Natural killer cell (primary cell): Measurements from ENCODE around the gene COL1A1. TPM values are rescaled to one million over a fixed set of nuclear protein-coding genes. Genes with fewer than 3 reads are reported as not detected.

Source experiments
- ATAC-seq, 3 donors: fragments of 150-1000 bp in 2 of 3; fragments of 200-7000 bp in 1 of 3; cut with Tn5 transposase; 1 replicate in 1 of 3; 2 replicates in 2 of 3; pipeline ENCODE4 v1.10.0; 2021; ENCODE audit warnings: mild to moderate bottlenecking in 2 of 3, moderate library complexity in 2 of 3
- DNase-seq, 2 donors: peaks; one replicate each; pipeline versions ENCODE4 v3.0.0 to v3.0.0-alpha.2; 2013 to 2021; ENCODE audit warnings: mixed read lengths in 1 of 2
- H3K27ac ChIP-seq: one replicate; pipeline ENCODE4 v1.5.1; 2013; ENCODE audit warnings: mild to moderate bottlenecking, low read length
- H3K27me3 ChIP-seq: one replicate; pipeline ENCODE4 v1.6.1; 2013; ENCODE audit warnings: low read length; ENCODE audit not compliant: control insufficient read depth, insufficient read depth
- H3K36me3 ChIP-seq: one replicate; pipeline ENCODE4 v1.6.1; 2013; ENCODE audit warnings: low read length; ENCODE audit not compliant: control insufficient read depth, insufficient read depth
- H3K4me1 ChIP-seq: one replicate; pipeline ENCODE4 v1.6.1; 2013; ENCODE audit warnings: low read length; ENCODE audit not compliant: control insufficient read depth, insufficient read depth
- H3K4me3 ChIP-seq: one replicate; pipeline ENCODE4 v1.5.1; 2013; ENCODE audit warnings: low read length
- H3K9me3 ChIP-seq: one replicate; pipeline ENCODE4 v1.6.1; 2013; ENCODE audit warnings: low read length; ENCODE audit not compliant: control insufficient read depth, insufficient read depth
- H3K27ac Mint-ChIP-seq, 2 donors: one replicate each; pipeline ENCODE4 v1.8.0; 2022; ENCODE audit warnings: mild to moderate bottlenecking in 2 of 2, mixed read lengths in 2 of 2, moderate library complexity in 1 of 2
- H3K27me3 Mint-ChIP-seq, 2 donors: one replicate each; pipeline ENCODE4 v1.8.0; 2022; ENCODE audit warnings: low read depth in 2 of 2, mixed read lengths in 2 of 2
- H3K36me3 Mint-ChIP-seq: one replicate; pipeline ENCODE4 v1.8.0; 2022; ENCODE audit warnings: mixed read lengths
- H3K4me1 Mint-ChIP-seq, 2 donors: one replicate each; pipeline ENCODE4 v1.8.0; 2022; ENCODE audit warnings: mixed read lengths in 2 of 2
- H3K4me3 Mint-ChIP-seq: one replicate; pipeline ENCODE4 v1.8.0; 2022; ENCODE audit warnings: mild to moderate bottlenecking, moderate library complexity, mixed read lengths
- H3K9me3 Mint-ChIP-seq, 2 donors: one replicate each; pipeline ENCODE4 v1.8.0; 2022; ENCODE audit warnings: mixed read lengths in 2 of 2
- CTCF ChIP-seq: fragments of 200-600 bp; IDR thresholded peaks from one replicate; pipeline ENCODE4 v1.8.0; 2022; ENCODE audit warnings: antibody characterized with exemption
- WGBS: methylation state at CpG from one replicate; pipeline ENCODE4 v1.1.7; 2013; ENCODE audit warnings: missing lambda C conversion rate; ENCODE audit not compliant: insufficient coverage; 5-methylcytosine and 5-hydroxymethylcytosine counted together
- intact Hi-C: fragments of 100-400 bp; cut with micrococcal nuclease; formaldehyde crosslinking; loops from one replicate; pipeline ENCODE4 v1.14.2; 2022
- total RNA-seq, 4 donors: library from RNA; stranded (reverse); fragments of 120-200 nt in 1 of 4; gene quantifications; one replicate each; pipeline versions ENCODE4 v1.2.3 to v1.2.4, GENCODE V29; 2013 to 2022

COL1A1 gene
- total RNA-seq, 3 donors from 2014 or later (not counting 1 experiment from before 2014, with no cell fraction given) = 2.3 to 7.5 (median 2.6) TPM

GRCh38 chr17:50240851-50241250, 39.4 kb upstream of the COL1A1 start:
- intact Hi-C loops = no loop called here
- H3K4me1 Mint-ChIP-seq = no peaks in the 10 kb centered on the region
- no peak for DNase-seq
- no CpG with 5 or more reads among the region's 1 CpG for WGBS
- Histone ChIP-seq H3K9me3 (no peaks in the 10 kb centered on the region), H3K36me3 (no peaks in the 10 kb centered on the region), H3K27me3 (peaks cover 3% of the 10 kb centered on the region), H3K4me3 (no peak overlapping the region), H3K4me1 (no peaks in the 10 kb centered on the region), H3K27ac (no peak overlapping the region)
- no peak for ATAC-seq
- H3K4me3 Mint-ChIP-seq = no peak overlapping the region
- peaks cover 20 to 30% of the 10 kb centered on the region in 2 donors for H3K27me3 Mint-ChIP-seq
- H3K36me3 Mint-ChIP-seq = no peaks in the 10 kb centered on the region
- no peak overlapping the region for H3K27ac Mint-ChIP-seq
- no peak for TF ChIP-seq CTCF
- no peaks in the 10 kb centered on the region for H3K9me3 Mint-ChIP-seq

- DNase-seq (no peak), ATAC-seq (no peak)
- no peaks in the 10 kb centered on the region for H3K36me3 ChIP-seq
- no peaks in the 10 kb centered on the region for H3K4me1 ChIP-seq
- peaks cover 20 to 38% of the 10 kb centered on the region in 2 donors for H3K27me3 Mint-ChIP-seq
- TF ChIP-seq CTCF = no peak
- no peak overlapping the region for H3K27ac Mint-ChIP-seq
- H3K4me3 ChIP-seq = no peak overlapping the region
- H3K27ac ChIP-seq = no peak overlapping the region
- H3K9me3 Mint-ChIP-seq = no peaks in the 10 kb centered on the region
- H3K9me3 ChIP-seq = no peaks in the 10 kb centered on the region
- no peaks in the 10 kb centered on the region for H3K36me3 Mint-ChIP-seq
- 53% methylated on average over 2 of the region's 4 CpGs for WGBS
- peaks cover 3% of the 10 kb centered on the region for H3K27me3 ChIP-seq
- H3K4me1 Mint-ChIP-seq = no peaks in the 10 kb centered on the region
- H3K4me3 Mint-ChIP-seq = no peak overlapping the region
- intact Hi-C loops = no loop called here
Observed at GRCh38 chr17:50239937-50240336, 38.5 kb upstream of the COL1A1 start.

- Histone ChIP-seq H3K4me1 (no peaks in the 10 kb centered on the region), H3K4me3 (no peak overlapping the region), H3K36me3 (no peaks in the 10 kb centered on the region), H3K9me3 (peaks cover 4% of the 10 kb centered on the region), H3K27me3 (peaks cover 3% of the 10 kb centered on the region), H3K27ac (no peak overlapping the region)
- 55% methylated on average over 8 of the region's 9 CpGs for WGBS
- Mint-ChIP-seq H3K4me3 (no peak overlapping the region), H3K4me1 (no peaks in the 10 kb centered on the region), H3K9me3 (no peaks in the 10 kb centered on the region), H3K27ac (no peak overlapping the region), H3K36me3 (no peaks in the 10 kb centered on the region), H3K27me3 (peaks cover 23 to 39% of the 10 kb centered on the region in 2 donors)
- no peak for ATAC-seq
- DNase-seq = no peak
- intact Hi-C loops = no loop called here
- no peak for TF ChIP-seq CTCF
Observed at GRCh38 chr17:50238601-50239280, 37.3 kb upstream of the COL1A1 start.

GRCh38 chr17:50237901-50238300, 36.5 kb upstream of the COL1A1 start:
- Histone ChIP-seq H3K36me3 (no peaks in the 10 kb centered on the region), H3K4me1 (no peaks in the 10 kb centered on the region), H3K9me3 (peaks cover 4% of the 10 kb centered on the region), H3K27me3 (peaks cover 3% of the 10 kb centered on the region), H3K4me3 (no peak overlapping the region), H3K27ac (no peak overlapping the region)
- Mint-ChIP-seq H3K27me3 (peaks cover 27 to 46% of the 10 kb centered on the region in 2 donors), H3K4me1 (no peaks in the 10 kb centered on the region), H3K36me3 (no peaks in the 10 kb centered on the region), H3K4me3 (no peak overlapping the region), H3K27ac (no peak overlapping the region), H3K9me3 (no peaks in the 10 kb centered on the region)
- intact Hi-C loops = no loop called here
- DNase-seq = no peak
- ATAC-seq = no peak
- WGBS = 59% methylated on average over 1 of the region's 2 CpGs
- TF ChIP-seq CTCF = no peak
